Muscle of leg (tissue), 11 donors: ENCODE results near the gene INHBB. TPM values are rescaled to one million over a fixed set of nuclear protein-coding genes. Genes with fewer than 3 reads are reported as not detected.

Source experiments
- DNase-seq: peaks from one replicate; pipeline ENCODE4 v3.0.0; 2013
- H3K27ac ChIP-seq: one replicate; pipeline ENCODE4 v1.5.1; 2013; ENCODE audit warnings: mild to moderate bottlenecking, low read length, control low read depth
- H3K27me3 ChIP-seq: one replicate; pipeline ENCODE4 v1.6.1; 2013; ENCODE audit warnings: low read length; ENCODE audit not compliant: control insufficient read depth, insufficient read depth
- H3K36me3 ChIP-seq: one replicate; pipeline ENCODE4 v1.6.1; 2013; ENCODE audit warnings: low read length; ENCODE audit not compliant: control insufficient read depth, insufficient read depth
- H3K4me1 ChIP-seq: one replicate; pipeline ENCODE4 v1.6.1; 2013; ENCODE audit warnings: low read length; ENCODE audit not compliant: control insufficient read depth, insufficient read depth
- H3K4me3 ChIP-seq: one replicate; pipeline ENCODE4 v1.5.1; 2013; ENCODE audit warnings: low read length, control low read depth
- H3K9me3 ChIP-seq: replicated peaks from 2 replicates; pipeline ENCODE4 v1.6.1; 2013; ENCODE audit warnings: low read depth, low read length; ENCODE audit not compliant: control insufficient read depth
- WGBS: methylation state at CpG from one replicate; pipeline ENCODE4 v1.1.5; 2013; ENCODE audit warnings: missing lambda C conversion rate; ENCODE audit not compliant: insufficient coverage; 5-methylcytosine and 5-hydroxymethylcytosine counted together
- polyA plus RNA-seq, 8 donors: library from polyadenylated mRNA; unstranded; fragments of 120-200 nt; gene quantifications; one replicate each; pipeline versions ENCODE4 v1.2.1 to v1.2.3, GENCODE V29; 2013; ENCODE audit warnings: inconsistent platforms in 1 of 8, low replicate concordance in 1 of 8; ENCODE audit not compliant: insufficient read length in 8 of 8, insufficient read depth in 1 of 8
- total RNA-seq: library from RNA; stranded (reverse); fragments of 120-200 nt; gene quantifications from one replicate; pipeline ENCODE4 v1.2.4, GENCODE V29; 2013

The INHBB gene
- total and polyA plus RNA-seq, 9 donors = 0.24 to 1.2 (median 0.44) TPM

GRCh38 chr2:120378605-120379004 is 32.7 kb downstream of the INHBB start:
- Histone ChIP-seq H3K4me1 (no peaks in the 10 kb centered on the region), H3K4me3 (no peak overlapping the region), H3K27me3 (peaks cover 40% of the 10 kb centered on the region), H3K9me3 (no peaks in the 10 kb centered on the region), H3K36me3 (no peaks in the 10 kb centered on the region), H3K27ac (no peak overlapping the region)
- DNase-seq = no peak
- WGBS = 66% methylated on average over 3 of the region's 3 CpGs

- DNase-seq = no peak
- Histone ChIP-seq H3K27ac (no peak overlapping the region), H3K4me1 (no peaks in the 10 kb centered on the region), H3K9me3 (no peaks in the 10 kb centered on the region), H3K4me3 (no peak overlapping the region), H3K36me3 (no peaks in the 10 kb centered on the region), H3K27me3 (peaks cover 35% of the 10 kb centered on the region)
- 80% methylated on average over 16 of the region's 21 CpGs for WGBS
Observed at GRCh38 chr2:120379916-120380893, 34.3 kb downstream of the INHBB start.

GRCh38 chr2:120381192-120381591 is 35.3 kb downstream of the INHBB start:
- Histone ChIP-seq H3K9me3 (no peaks in the 10 kb centered on the region), H3K4me3 (no peak overlapping the region), H3K4me1 (no peaks in the 10 kb centered on the region), H3K27ac (no peak overlapping the region), H3K36me3 (no peaks in the 10 kb centered on the region), H3K27me3 (peaks cover 28% of the 10 kb centered on the region)
- no peak for DNase-seq
- 81% methylated on average over 5 of the region's 6 CpGs for WGBS

GRCh38 chr2:120381661-120382060 is 35.7 kb downstream of the INHBB start:
- no peak overlapping the region for H3K4me3 ChIP-seq
- H3K27me3 ChIP-seq = peaks cover 23% of the 10 kb centered on the region
- no peak for DNase-seq
- WGBS = 77% methylated on average over 2 of the region's 4 CpGs
- H3K27ac ChIP-seq = no peak overlapping the region
- H3K4me1 ChIP-seq = no peaks in the 10 kb centered on the region
- no peaks in the 10 kb centered on the region for H3K9me3 ChIP-seq
- no peaks in the 10 kb centered on the region for H3K36me3 ChIP-seq

- no peaks in the 10 kb centered on the region for H3K4me1 ChIP-seq
- no peak overlapping the region for H3K4me3 ChIP-seq
- no peak for DNase-seq
- peaks cover 17% of the 10 kb centered on the region for H3K27me3 ChIP-seq
- 86% methylated on average over 11 of the region's 11 CpGs for WGBS
- no peaks in the 10 kb centered on the region for H3K9me3 ChIP-seq
- H3K27ac ChIP-seq = no peak overlapping the region
- H3K36me3 ChIP-seq = no peaks in the 10 kb centered on the region
Observed at GRCh38 chr2:120382541-120383144, 36.7 kb downstream of the INHBB start.

- no peak overlapping the region for H3K27ac ChIP-seq
- no peak overlapping the region for H3K4me3 ChIP-seq
- H3K27me3 ChIP-seq = peaks cover 13% of the 10 kb centered on the region
- H3K4me1 ChIP-seq = no peaks in the 10 kb centered on the region
- H3K9me3 ChIP-seq = no peaks in the 10 kb centered on the region
- no peaks in the 10 kb centered on the region for H3K36me3 ChIP-seq
- 94% methylated on average over 6 of the region's 7 CpGs for WGBS
- no peak for DNase-seq
Observed at GRCh38 chr2:120383191-120383590, 37.3 kb downstream of the INHBB start.

GRCh38 chr2:120383631-120384340 is 37.9 kb downstream of the INHBB start:
- Histone ChIP-seq H3K36me3 (no peaks in the 10 kb centered on the region), H3K4me1 (no peaks in the 10 kb centered on the region), H3K9me3 (no peaks in the 10 kb centered on the region), H3K27me3 (peaks cover 13% of the 10 kb centered on the region), H3K27ac (no peak overlapping the region), H3K4me3 (no peak overlapping the region)
- DNase-seq = peak; percentile 20
- WGBS = 84% methylated on average over 6 of the region's 13 CpGs

GRCh38 chr2:120384486-120385354 is 38.8 kb downstream of the INHBB start:
- DNase-seq = no peak
- H3K27me3 ChIP-seq = peaks cover 17% of the 10 kb centered on the region

GRCh38 chr2:120385355-120386127 is 39.6 kb downstream of the INHBB start:
- H3K27ac ChIP-seq = no peak overlapping the region
- DNase-seq = no peak
- H3K36me3 ChIP-seq = no peaks in the 10 kb centered on the region
- no peak overlapping the region for H3K4me3 ChIP-seq
- no peaks in the 10 kb centered on the region for H3K9me3 ChIP-seq
- H3K4me1 ChIP-seq = no peaks in the 10 kb centered on the region
- WGBS = 20% methylated on average over 2 of the region's 4 CpGs
- peaks cover 16% of the 10 kb centered on the region for H3K27me3 ChIP-seq

More at GRCh38 chr2:120384486-120385354, 38.8 kb downstream of the INHBB start:
- Histone ChIP-seq H3K27ac (no peak overlapping the region), H3K4me1 (no peaks in the 10 kb centered on the region), H3K9me3 (no peaks in the 10 kb centered on the region), H3K36me3 (no peaks in the 10 kb centered on the region), H3K4me3 (no peak overlapping the region)
- 50% methylated on average over 10 of the region's 13 CpGs for WGBS
